HEK293 (cell line): ENCODE measurements around the gene RNF187.

Experiments
- CTCF ChIA-PET: fragments of 350-600 bp; formaldehyde crosslinking; extraction: SDS; loops from one replicate; lab custom pipeline; 2021; ENCODE audit warnings: antibody characterized with exemption; lab: Yijun Ruan, JAX
- POLR2A ChIA-PET: fragments of 300-600 bp; formaldehyde crosslinking; extraction: SDS; loops from one replicate; lab custom pipeline; 2020; ENCODE audit warnings: antibody characterized with exemption, inconsistent platforms; lab: Yijun Ruan, JAX
- H3K27ac ChIP-seq: fragments of 200-500 bp; sonication (Bioruptor generic); 2 replicates; pipeline ENCODE4 v1.5.1; 2014; ENCODE audit warnings: low read depth, low read length, control low read depth, inconsistent platforms; ENCODE audit errors: extremely low read depth
- H3K36me3 ChIP-seq, 2 experiments: fragments of 200-500 bp in 1 of 2; sonication (Bioruptor generic) in 1 of 2; 1 replicate in 1 of 2; 2 replicates in 1 of 2; pipeline ENCODE4 v1.5.1; 2014 to 2017; ENCODE audit warnings: inconsistent platforms in 2 of 2, low read length in 2 of 2; ENCODE audit not compliant: control insufficient read depth in 2 of 2, insufficient read depth in 1 of 2
- H3K4me1 ChIP-seq: fragments of 200-500 bp; sonication (Bioruptor generic); 2 replicates; pipeline ENCODE4 v1.5.1; 2014; ENCODE audit warnings: mild to moderate bottlenecking, low read length, inconsistent platforms; ENCODE audit not compliant: control insufficient read depth, insufficient read depth
- H3K4me3 ChIP-seq: 2 replicates; pipeline ENCODE4 v1.5.1; 2011; ENCODE audit warnings: low read depth, mild to moderate bottlenecking, control low read depth, low read length, moderate library complexity
- H3K9me3 ChIP-seq: fragments of 200-500 bp; sonication (Bioruptor generic); 2 replicates; pipeline ENCODE4 v1.5.1; 2014; ENCODE audit warnings: low read depth, low read length, inconsistent platforms; ENCODE audit not compliant: control insufficient read depth, insufficient read depth
- GFI1B ChIP-seq: fragments of 450-650 bp; formaldehyde crosslinking; IDR thresholded peaks from 2 replicates; pipeline ENCODE4 v1.5.1; 2016; ENCODE audit warnings: missing biosample characterization, missing genetic modification characterization
- GLI4 ChIP-seq: fragments of 450-650 bp; formaldehyde crosslinking; IDR thresholded peaks from 2 replicates; pipeline ENCODE4 v1.5.1; 2016; ENCODE audit warnings: missing biosample characterization, missing genetic modification characterization
- GLIS1 ChIP-seq: fragments of 450-650 bp; formaldehyde crosslinking; IDR thresholded peaks from 2 replicates; pipeline ENCODE4 v1.5.1; 2016; ENCODE audit warnings: missing biosample characterization, missing genetic modification characterization
- IKZF3 ChIP-seq: fragments of 450-650 bp; IDR thresholded peaks from 2 replicates; pipeline ENCODE4 v1.5.0; 2018; ENCODE audit warnings: missing biosample characterization, mild to moderate bottlenecking, missing genetic modification characterization, moderate library complexity
- PRDM4 ChIP-seq: fragments of 450-650 bp; formaldehyde crosslinking; IDR thresholded peaks from 2 replicates; pipeline ENCODE4 v1.5.1; 2017; ENCODE audit warnings: missing biosample characterization, missing genetic modification characterization
- SP2 ChIP-seq: fragments of 450-650 bp; formaldehyde crosslinking; IDR thresholded peaks from 2 replicates; pipeline ENCODE4 v1.5.1; 2016; ENCODE audit warnings: missing biosample characterization, missing genetic modification characterization
- SP3 ChIP-seq: fragments of 450-650 bp; formaldehyde crosslinking; IDR thresholded peaks from 2 replicates; pipeline ENCODE4 v1.5.1; 2016; ENCODE audit warnings: missing biosample characterization, missing genetic modification characterization
- SP7 ChIP-seq: fragments of 450-650 bp; formaldehyde crosslinking; IDR thresholded peaks from 2 replicates; pipeline ENCODE4 v1.5.1; 2016; ENCODE audit warnings: missing biosample characterization, missing genetic modification characterization
- WT1 ChIP-seq: fragments of 450-650 bp; formaldehyde crosslinking; IDR thresholded peaks from 2 replicates; pipeline ENCODE4 v1.5.1; 2016; ENCODE audit warnings: missing biosample characterization, missing genetic modification characterization
- ZNF112 ChIP-seq: fragments of 450-650 bp; formaldehyde crosslinking; IDR thresholded peaks from 2 replicates; pipeline ENCODE4 v1.5.0; 2017; ENCODE audit warnings: missing biosample characterization, missing genetic modification characterization
- ZNF140 ChIP-seq: fragments of 450-650 bp; formaldehyde crosslinking; IDR thresholded peaks from 2 replicates; pipeline ENCODE4 v1.5.1; 2016; ENCODE audit warnings: missing biosample characterization, missing genetic modification characterization
- ZNF169 ChIP-seq: fragments of 450-650 bp; formaldehyde crosslinking; IDR thresholded peaks from 2 replicates; pipeline ENCODE4 v1.5.1; 2016; ENCODE audit warnings: missing biosample characterization, missing genetic modification characterization
- ZNF184 ChIP-seq: fragments of 450-650 bp; IDR thresholded peaks from 2 replicates; pipeline ENCODE4 v1.5.1; 2018; ENCODE audit warnings: missing biosample characterization, mild to moderate bottlenecking, missing genetic modification characterization
- ZNF214 ChIP-seq: fragments of 450-650 bp; formaldehyde crosslinking; IDR thresholded peaks from 2 replicates; pipeline ENCODE4 v1.5.1; 2017; ENCODE audit warnings: missing biosample characterization, mild to moderate bottlenecking, missing genetic modification characterization, borderline replicate concordance
- ZNF23 ChIP-seq: fragments of 450-650 bp; formaldehyde crosslinking; IDR thresholded peaks from 2 replicates; pipeline ENCODE4 v1.5.1; 2016; ENCODE audit warnings: missing biosample characterization, missing genetic modification characterization, borderline replicate concordance
- ZNF24 ChIP-seq: fragments of 450-650 bp; formaldehyde crosslinking; IDR thresholded peaks from 2 replicates; pipeline ENCODE4 v1.5.1; 2016; ENCODE audit warnings: missing biosample characterization, missing genetic modification characterization
- ZNF248 ChIP-seq: fragments of 450-650 bp; formaldehyde crosslinking; IDR thresholded peaks from 2 replicates; pipeline ENCODE4 v1.5.1; 2017; ENCODE audit warnings: missing biosample characterization, missing genetic modification characterization
- ZNF266 ChIP-seq: fragments of 450-650 bp; formaldehyde crosslinking; IDR thresholded peaks from 2 replicates; pipeline ENCODE4 v1.5.1; 2016; ENCODE audit warnings: missing biosample characterization, missing genetic modification characterization, low read depth
- ZNF292 ChIP-seq: fragments of 450-650 bp; formaldehyde crosslinking; IDR thresholded peaks from 2 replicates; pipeline ENCODE4 v1.5.1; 2016; ENCODE audit warnings: low read depth, missing biosample characterization, missing genetic modification characterization, borderline replicate concordance
- ZNF335 ChIP-seq: fragments of 450-650 bp; formaldehyde crosslinking; conservative IDR thresholded peaks from 2 replicates; pipeline ENCODE4 v1.5.1; 2016; ENCODE audit warnings: missing biosample characterization, missing genetic modification characterization
- ZNF426 ChIP-seq: fragments of 450-650 bp; formaldehyde crosslinking; IDR thresholded peaks from 2 replicates; pipeline ENCODE4 v1.5.1; 2017; ENCODE audit warnings: missing biosample characterization, missing genetic modification characterization, mild to moderate bottlenecking, inconsistent platforms, moderate library complexity
- ZNF521 ChIP-seq: fragments of 450-650 bp; formaldehyde crosslinking; IDR thresholded peaks from 2 replicates; pipeline ENCODE4 v1.5.1; 2017; ENCODE audit warnings: missing biosample characterization, mild to moderate bottlenecking, missing genetic modification characterization
- ZNF548 ChIP-seq: fragments of 450-650 bp; formaldehyde crosslinking; IDR thresholded peaks from 2 replicates; pipeline ENCODE4 v1.5.1; 2016; ENCODE audit warnings: missing biosample characterization, missing genetic modification characterization
- ZNF560 ChIP-seq: fragments of 450-650 bp; formaldehyde crosslinking; IDR thresholded peaks from 2 replicates; pipeline ENCODE4 v1.5.1; 2017; ENCODE audit warnings: missing biosample characterization, missing genetic modification characterization, borderline replicate concordance
- ZNF610 ChIP-seq: fragments of 450-650 bp; formaldehyde crosslinking; IDR thresholded peaks from 2 replicates; pipeline ENCODE4 v1.5.1; 2016; ENCODE audit warnings: missing biosample characterization, missing genetic modification characterization, borderline replicate concordance
- ZNF626 ChIP-seq: fragments of 450-650 bp; sonication (Bioruptor Pico); formaldehyde crosslinking; IDR thresholded peaks from 2 replicates; pipeline ENCODE4 v1.5.1; 2018; ENCODE audit warnings: missing biosample characterization, missing genetic modification characterization, inconsistent platforms
- ZNF654 ChIP-seq: fragments of 450-650 bp; formaldehyde crosslinking; IDR thresholded peaks from 2 replicates; pipeline ENCODE4 v1.5.1; 2016; ENCODE audit warnings: low read depth, missing biosample characterization, missing genetic modification characterization
- ZNF658 ChIP-seq: fragments of 450-650 bp; formaldehyde crosslinking; IDR thresholded peaks from 2 replicates; pipeline ENCODE4; 2016; ENCODE audit warnings: missing biosample characterization, missing genetic modification characterization
- ZNF768 ChIP-seq: fragments of 450-650 bp; formaldehyde crosslinking; IDR thresholded peaks from 2 replicates; pipeline ENCODE4 v1.5.1; 2018; ENCODE audit warnings: missing biosample characterization, mild to moderate bottlenecking, missing genetic modification characterization
- ZNF777 ChIP-seq: fragments of 450-650 bp; formaldehyde crosslinking; IDR thresholded peaks from 2 replicates; pipeline ENCODE4 v1.5.1; 2017; ENCODE audit warnings: missing biosample characterization, missing genetic modification characterization, borderline replicate concordance
- TF ChIP-seq, protein P1 (sequence below): fragments of 450-650 bp; formaldehyde crosslinking; IDR thresholded peaks from 2 replicates; pipeline ENCODE4 v1.5.1; 2016; ENCODE audit warnings: missing biosample characterization, missing genetic modification characterization

The RNF187 gene

GRCh38 chr1:228514421-228514820, 27.2 kb downstream of the RNF187 start:
- ChIA-PET POLR2A (no interaction called here), CTCF (interaction anchor here (0.7 to 3.5 kb wide), 11 partner anchors 10 to 637 kb away, joined by 3 to 21 read pairs (median 6); no protein-coding TSS in a partner anchor)
- Histone ChIP-seq H3K27ac (no peak overlapping the region), H3K36me3 (no peaks in the 10 kb centered on the region), H3K9me3 (no peaks in the 10 kb centered on the region), H3K4me3 (no peak overlapping the region), H3K4me1 (no peaks in the 10 kb centered on the region)
- TF ChIP-seq ZNF266 (tag by site-specific recombination) (no peak), ZNF292 (tag by site-specific recombination) (no peak), ZNF335 (tag by site-specific recombination) (no peak), ZNF610 (tag by site-specific recombination) (no peak), GLI4 (tag by site-specific recombination) (no peak), ZNF24 (tag by site-specific recombination) (no peak), ZNF140 (tag by site-specific recombination) (no peak), ZNF768 (tag by site-specific recombination) (no peak), ZNF184 (tag by site-specific recombination) (no peak), SP7 (tag by site-specific recombination) (no peak), ZNF560 (no peak), ZNF548 (tag by site-specific recombination) (no peak)

GRCh38 chr1:228515200-228515834, 28.1 kb downstream of the RNF187 start:
- POLR2A ChIA-PET: no interaction called here
- Histone ChIP-seq H3K4me1 (no peaks in the 10 kb centered on the region), H3K9me3 (no peaks in the 10 kb centered on the region), H3K27ac (no peak overlapping the region), H3K36me3 (no peaks in the 10 kb centered on the region), H3K4me3 (no peak overlapping the region)
- CTCF ChIA-PET: interaction anchor here (0.5 to 3.5 kb wide), 16 partner anchors 11 to 638 kb away, joined by 3 to 21 read pairs (median 4); no protein-coding TSS in a partner anchor
- TF ChIP-seq ZNF426 (tag by site-specific recombination) (no peak), ZNF23 (tag by site-specific recombination) (no peak), ZNF521 (no peak), ZNF626 (tag by site-specific recombination) (no peak), PRDM4 (tag by site-specific recombination) (no peak), ZNF658 (no peak), ZNF112 (tag by site-specific recombination) (no peak), WT1 (0 out of 2 replicates have a peak, but pooled peaks have one; percentile 7), GLIS1 (tag by site-specific recombination) (no peak), ZNF169 (tag by site-specific recombination) (no peak), IKZF3 (tag by site-specific recombination) (no peak), SP2 (tag by site-specific recombination) (no peak), SP3 (no peak), GFI1B (0 out of 2 replicates have a peak, but pooled peaks have one; percentile 26), ZNF654 (peak; percentile 83), ZNF214 (tag by site-specific recombination) (no peak), ZNF248 (tag by site-specific recombination) (no peak), ZNF777 (tag by site-specific recombination) (no peak)
- TF ChIP-seq, protein P1, sequence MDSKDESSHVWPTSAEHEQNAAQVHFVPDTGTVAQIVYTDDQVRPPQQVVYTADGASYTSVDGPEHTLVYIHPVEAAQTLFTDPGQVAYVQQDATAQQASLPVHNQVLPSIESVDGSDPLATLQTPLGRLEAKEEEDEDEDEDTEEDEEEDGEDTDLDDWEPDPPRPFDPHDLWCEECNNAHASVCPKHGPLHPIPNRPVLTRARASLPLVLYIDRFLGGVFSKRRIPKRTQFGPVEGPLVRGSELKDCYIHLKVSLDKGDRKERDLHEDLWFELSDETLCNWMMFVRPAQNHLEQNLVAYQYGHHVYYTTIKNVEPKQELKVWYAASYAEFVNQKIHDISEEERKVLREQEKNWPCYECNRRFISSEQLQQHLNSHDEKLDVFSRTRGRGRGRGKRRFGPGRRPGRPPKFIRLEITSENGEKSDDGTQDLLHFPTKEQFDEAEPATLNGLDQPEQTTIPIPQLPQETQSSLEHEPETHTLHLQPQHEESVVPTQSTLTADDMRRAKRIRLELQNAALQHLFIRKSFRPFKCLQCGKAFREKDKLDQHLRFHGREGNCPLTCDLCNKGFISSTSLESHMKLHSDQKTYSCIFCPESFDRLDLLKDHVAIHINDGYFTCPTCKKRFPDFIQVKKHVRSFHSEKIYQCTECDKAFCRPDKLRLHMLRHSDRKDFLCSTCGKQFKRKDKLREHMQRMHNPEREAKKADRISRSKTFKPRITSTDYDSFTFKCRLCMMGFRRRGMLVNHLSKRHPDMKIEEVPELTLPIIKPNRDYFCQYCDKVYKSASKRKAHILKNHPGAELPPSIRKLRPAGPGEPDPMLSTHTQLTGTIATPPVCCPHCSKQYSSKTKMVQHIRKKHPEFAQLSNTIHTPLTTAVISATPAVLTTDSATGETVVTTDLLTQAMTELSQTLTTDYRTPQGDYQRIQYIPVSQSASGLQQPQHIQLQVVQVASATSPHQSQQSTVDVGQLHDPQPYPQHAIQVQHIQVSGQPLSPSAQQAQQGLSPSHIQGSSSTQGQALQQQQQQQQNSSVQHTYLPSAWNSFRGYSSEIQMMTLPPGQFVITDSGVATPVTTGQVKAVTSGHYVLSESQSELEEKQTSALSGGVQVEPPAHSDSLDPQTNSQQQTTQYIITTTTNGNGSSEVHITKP: 0 out of 2 replicates have a peak, but pooled peaks have one; percentile 12
